Lung microvascular endothelial cell (primary cell): Measurements from ENCODE around the gene PTGES3. TPM values are rescaled to one million over a fixed set of nuclear protein-coding genes. Genes with fewer than 3 reads are reported as not detected.
A peak's percentile ranks its signal among the peaks of the same experiment; 100 is the strongest.
"Not testable (repeated sequence)": the region's sequence is repeated elsewhere in the genome, so short reads cannot be mapped to it uniquely, and the experiment has no call there.

ENCODE experiments used
- DNase-seq, 2 donors: peaks; one replicate each; pipeline versions ENCODE4 v3.0.0 to v3.0.0-alpha.2; 2010; ENCODE audit warnings: low read depth in 2 of 2
- total RNA-seq: library from RNA; depleted of rRNA; stranded (reverse); fragments of >200 nt; gene quantifications from 2 replicates; pipeline ENCODE4 v1.2.1, GENCODE V29; 2014

PTGES3 gene, protein sequence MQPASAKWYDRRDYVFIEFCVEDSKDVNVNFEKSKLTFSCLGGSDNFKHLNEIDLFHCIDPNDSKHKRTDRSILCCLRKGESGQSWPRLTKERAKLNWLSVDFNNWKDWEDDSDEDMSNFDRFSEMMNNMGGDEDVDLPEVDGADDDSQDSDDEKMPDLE
- 45.2 and 50.3 TPM in 2 replicates for total RNA-seq

DNA sequence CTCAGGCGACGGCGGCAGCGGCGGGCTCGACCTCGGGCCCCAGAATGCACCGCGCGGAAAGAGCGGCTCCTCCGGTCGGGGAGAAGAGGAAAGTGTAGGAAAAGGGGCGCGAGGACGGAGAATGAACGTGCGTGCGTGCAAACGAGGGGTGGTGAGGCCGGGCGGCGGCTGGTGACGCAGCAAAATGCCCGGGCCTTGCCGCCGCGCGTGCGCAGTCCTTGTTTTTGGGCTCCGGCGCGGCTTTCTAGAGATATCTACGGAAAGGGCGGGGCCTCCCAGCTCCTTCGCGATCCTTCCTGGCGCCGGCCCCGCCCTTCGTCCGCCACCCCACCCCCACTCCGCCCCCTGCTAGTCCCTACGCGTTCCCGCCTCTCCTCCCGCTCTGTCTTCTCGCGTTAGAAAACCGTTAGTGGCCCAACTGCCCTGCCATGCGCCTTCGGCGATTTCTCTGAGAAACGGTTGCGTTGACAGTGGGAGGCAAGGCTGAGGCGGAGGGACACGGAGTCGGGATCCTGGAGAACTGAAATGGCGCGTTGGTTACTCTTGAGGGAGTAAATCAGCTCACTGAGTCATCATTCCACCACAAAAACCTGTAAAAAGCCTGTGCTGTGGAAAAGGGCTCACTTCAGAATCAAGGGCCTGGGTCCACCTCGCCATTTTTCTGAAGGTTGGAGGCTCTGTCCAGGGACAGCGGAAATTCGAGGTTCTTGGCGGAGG is at the start of gene PTGES3:
Gene PTGES3, minus strand, starts transcription at position 156 of the 717 bp plus-strand sequence. CDS start 285 bp downstream, outside the sequence.
- peak; percentile 97 to 99 for DNase-seq

DNA sequence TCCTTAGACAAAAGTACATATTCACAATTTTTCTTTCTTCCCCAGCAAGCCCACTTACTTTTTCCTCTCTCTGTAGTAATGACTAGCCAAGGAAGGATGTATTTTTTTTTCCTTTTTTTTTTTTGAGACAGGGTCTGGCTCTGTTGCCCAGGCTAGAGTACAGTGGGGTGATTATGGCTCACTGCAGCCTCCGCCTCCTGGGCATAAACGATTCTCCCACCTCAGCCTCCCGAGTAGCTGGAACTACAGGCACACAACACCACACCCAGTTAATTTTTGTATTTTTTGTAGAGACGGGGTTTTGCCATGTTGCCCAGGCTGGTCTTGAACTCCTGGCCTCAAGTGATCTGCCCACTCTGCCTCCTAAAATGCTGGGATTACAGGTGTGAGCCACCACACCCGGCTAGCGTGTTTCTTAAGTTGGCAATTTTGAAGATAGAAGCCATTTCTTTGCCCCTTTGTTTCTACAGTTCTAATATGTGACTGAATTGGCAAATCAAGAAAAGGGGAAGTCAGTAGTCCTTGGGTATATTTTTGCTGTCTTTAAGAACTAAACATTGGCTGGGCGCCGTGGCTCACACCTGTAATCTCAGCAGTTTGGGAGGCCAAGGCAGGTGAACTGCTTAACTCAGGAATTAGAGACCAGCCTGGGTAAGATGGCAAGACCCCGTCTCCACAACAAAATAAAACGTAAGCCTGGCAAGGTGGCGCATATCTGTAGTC is 40.2 kb upstream of the PTGES3 start:
- DNase-seq: no peak

DNA sequence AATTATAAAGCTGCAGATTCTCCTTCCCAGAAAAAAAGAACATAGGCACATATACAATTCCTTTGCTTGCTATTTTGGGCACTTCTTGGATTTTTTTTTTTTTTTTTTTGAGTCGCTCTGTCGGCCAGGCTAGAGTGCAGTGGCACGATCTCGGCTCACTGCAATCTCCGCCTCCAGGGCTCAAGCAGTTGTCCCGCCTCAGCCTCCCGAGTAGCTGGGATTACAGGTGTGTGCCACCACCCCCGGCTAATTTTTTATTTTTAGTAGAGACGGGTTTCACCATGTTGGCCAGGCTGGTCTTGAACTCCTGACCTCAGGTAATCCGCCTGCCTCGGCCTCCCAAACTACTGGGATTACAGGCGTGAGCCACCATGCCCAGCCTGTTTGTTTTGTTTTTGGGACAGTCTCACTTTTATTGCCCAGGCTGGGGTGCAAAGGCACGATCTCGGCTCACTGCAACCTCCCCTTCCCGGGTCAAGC is 38.2 kb upstream of the PTGES3 start:
- DNase-seq: not testable (repeated sequence)

DNA sequence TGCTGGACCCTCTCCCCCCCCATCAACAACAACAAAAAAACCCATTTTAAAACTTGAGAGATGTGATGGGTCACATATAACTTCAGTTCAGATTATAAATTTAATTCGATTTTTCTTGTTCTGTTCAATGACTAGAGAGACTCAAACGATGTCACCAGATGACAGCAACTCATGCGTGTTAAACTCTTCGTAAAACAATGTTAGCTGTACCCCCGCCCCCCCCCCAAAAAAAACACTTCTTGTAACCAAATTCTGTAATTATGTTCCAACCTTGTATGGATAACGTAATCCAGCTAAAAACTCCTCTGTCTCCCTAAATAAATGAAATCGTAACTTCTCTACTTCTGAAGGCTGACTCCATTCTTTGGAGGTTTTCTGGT is 37.6 kb upstream of the PTGES3 start:
- DNase-seq: no peak

DNA sequence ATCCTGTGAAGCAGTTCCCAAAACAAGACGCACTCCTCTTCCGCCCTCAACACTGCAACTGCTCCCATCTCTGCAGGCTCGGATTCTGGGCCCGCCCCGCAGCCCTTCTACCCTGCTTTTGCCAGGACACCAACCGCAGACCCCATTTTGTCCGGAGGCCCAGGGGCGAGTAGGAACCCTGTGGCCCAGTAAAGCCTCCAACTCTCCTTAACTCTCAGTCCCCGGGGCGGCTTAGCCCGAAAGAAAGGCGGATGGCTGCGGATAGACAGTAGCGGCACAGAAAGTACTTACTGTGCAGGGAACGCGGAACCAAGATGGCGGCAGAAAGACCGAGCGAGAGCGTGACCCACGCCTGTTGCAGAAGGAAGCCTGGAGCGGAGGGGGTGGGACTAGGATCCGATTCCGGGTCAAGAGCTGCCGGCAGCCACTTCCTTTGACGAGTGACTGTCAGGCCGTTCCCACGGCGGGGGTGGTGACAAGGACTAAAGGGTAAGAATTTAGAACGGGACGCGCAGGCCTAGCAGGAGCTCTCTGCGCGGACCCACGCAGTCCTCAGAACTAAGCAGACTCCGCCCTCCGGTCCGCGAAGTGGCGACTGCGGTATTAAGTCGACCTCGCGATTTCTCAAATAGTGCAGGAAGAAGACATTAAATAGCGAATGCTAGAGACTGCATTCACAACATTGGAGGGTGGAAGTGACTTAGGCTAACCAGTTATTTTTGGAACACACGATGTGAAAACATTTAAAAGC is 37.1 kb upstream of the PTGES3 start, which contains the start of gene NACA:
Gene NACA, minus strand, starts transcription at position 328 of the 751 bp plus-strand sequence. CDS start 778 bp downstream, outside the sequence.
- peak; percentile 99 for DNase-seq

DNA sequence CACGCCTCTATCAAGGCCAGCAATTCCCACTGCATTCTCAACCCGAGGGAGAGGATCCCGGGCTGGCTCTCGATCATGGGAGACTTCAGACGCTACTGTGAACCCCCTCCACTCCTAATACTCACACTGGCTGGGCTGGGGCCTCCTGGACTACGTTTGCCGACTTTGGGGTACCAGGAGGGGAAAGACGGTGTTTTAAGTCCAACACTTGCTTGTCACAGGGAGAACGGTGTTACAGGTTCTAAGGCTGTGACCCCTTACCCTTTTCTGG is 36.6 kb upstream of the PTGES3 start:
- DNase-seq: no peak

DNA sequence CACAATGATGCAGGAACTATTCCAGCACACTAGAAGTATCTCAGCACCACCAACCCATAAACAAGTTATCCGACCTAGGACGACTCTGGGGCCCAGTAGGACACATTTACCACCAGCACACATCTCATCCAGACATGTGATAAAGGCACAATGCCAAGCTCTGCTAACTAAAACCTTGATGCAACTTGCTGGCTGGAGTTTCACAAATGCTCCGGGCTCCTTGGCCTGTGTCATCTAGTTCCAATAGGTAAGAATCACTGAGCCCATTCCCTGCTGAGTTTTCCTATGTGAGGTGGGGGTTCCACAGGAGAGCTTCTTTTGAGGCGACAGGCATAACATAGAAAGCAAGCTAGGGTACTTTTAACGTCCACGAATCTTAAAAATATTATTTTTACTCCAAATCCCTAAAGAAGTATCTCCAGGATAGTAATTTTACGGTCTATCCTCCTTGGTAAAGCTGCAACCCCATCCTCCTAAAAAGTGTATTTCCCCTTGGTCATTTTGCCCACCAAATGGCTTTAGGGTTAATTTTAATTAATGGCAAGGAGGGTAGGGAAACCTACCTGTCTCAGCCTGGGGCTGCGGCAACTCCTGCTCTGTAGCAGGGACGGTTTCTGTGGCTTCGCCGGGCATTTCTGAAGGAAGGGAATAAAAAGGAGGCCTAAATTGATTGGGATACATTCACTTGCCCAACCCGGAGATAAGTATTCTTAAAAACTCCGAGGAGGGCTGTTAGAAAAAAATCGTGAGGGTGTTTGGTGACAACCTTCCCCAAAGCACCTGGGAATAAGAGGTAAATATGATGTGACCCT is 36.0 kb upstream of the PTGES3 start:
- peak; percentile 72 to 76 for DNase-seq

DNA sequence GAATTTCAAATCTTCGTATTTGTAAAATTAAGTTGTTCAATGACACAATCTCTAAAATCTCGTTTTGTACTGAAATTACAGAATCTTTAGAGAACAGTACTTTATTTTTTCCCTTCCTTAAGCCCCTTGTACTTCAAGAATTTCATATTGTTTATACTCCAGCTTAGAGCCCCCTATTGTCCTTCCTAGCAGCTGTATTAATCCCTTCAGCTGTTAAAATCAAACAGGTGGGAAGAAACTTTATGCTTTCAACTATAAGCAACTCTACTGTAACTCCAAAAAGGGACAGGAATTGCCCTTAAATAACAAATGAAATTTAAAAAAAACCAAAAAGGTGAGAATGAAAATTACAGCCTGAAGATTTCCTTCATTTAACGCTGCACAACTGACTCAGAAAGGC is 35.3 kb upstream of the PTGES3 start:
- no peak for DNase-seq

DNA sequence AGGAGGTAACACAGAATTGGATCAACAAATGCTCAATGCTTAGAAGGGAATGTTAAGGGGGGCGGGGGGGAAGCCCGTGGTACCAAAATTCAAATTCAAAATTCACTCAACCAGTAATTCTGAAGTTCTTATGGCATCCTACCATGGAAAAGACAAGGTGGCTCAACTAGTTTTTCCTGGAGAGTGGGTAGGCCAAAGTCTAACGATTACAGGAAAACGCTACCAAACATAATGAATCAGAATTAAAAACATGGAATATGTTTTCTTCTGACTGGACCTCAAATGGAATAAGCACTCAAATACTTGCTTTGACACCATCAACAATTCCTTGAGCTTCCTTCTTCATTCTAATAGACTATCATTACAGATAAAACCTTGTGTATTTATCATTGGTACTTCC is 34.7 kb upstream of the PTGES3 start:
- DNase-seq: no peak

DNA sequence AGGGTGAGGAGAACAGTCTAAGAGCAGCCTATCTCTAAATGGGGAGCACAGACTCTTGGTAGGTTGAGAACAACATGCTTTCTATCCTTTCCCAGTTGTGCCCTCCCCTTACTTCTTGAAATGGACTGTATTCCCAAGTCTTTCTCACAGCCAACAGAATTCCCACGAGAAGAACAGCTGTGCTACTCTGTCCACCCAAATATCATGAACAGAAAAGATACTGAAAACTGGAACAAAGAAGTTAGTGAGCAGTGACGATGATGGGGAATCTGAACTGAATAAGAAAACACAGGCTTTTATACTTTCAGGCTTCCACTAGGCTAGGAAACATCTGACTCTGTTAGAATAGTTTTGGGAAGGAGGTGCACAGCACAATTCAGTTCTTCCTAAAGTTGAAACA is 33.6 kb upstream of the PTGES3 start:
- DNase-seq: no peak

DNA sequence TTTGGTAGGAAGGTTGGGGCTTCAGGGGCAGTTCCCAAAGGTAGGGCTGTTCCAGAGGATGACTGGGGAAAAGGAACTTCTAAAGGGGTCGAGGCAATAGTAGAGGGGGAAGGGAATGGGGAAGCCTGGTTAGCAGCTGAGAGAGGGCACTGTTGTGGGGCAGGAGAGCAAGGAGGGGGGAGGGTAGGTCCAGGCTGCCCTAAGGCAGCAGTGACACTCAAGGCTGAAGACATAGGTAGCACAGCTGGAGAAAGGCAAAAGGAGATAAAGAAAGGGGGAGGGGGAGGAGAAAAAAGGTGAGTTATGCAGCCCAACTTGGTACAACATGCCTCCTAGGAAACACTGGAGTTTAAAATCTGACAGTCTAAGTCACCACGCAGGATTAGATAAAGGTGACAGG is 33.1 kb upstream of the PTGES3 start:
- DNase-seq: no peak

DNA sequence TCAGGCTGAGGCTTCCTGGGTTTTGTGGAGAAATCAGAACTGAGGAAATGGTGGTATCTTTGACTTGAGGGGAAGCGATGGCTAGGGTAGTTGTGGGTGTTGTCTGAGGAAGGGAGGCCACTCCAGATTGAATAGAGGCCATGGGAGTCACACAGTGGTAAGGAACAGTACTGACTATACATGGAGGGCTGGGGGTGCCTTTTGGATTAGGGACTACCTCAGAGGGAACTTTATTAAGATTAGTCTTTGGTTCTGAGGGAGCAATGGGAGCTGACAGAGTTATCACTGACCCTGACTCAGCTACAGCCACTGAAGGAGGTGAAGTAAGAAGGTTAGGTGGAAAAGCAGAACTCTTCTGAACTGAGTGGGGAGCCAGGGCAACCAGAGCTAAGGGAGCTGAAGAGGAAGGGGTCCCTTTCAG is 32.7 kb upstream of the PTGES3 start:
- DNase-seq: peak in 1 of 2 donors; percentile 8

DNA sequence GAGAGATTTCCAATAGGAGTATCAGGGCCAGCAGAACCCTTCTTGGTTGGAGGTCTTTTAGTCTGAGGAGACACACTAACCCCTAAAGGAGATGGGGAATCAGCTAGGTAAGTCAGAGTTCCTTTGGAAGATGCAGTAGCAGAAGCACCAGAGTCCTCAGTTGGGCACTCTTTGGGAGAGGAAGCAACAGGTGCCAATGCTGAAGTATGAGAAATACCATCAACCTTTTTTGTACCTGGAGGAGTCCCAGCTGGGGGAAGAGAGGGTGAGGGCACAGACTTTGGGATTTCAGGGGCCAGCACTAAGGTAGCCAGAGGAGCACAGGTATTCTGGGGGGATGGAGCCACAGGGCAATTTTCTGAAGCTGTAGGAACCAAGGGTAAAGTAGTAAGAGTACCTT is 31.0 kb upstream of the PTGES3 start:
- no peak for DNase-seq

DNA sequence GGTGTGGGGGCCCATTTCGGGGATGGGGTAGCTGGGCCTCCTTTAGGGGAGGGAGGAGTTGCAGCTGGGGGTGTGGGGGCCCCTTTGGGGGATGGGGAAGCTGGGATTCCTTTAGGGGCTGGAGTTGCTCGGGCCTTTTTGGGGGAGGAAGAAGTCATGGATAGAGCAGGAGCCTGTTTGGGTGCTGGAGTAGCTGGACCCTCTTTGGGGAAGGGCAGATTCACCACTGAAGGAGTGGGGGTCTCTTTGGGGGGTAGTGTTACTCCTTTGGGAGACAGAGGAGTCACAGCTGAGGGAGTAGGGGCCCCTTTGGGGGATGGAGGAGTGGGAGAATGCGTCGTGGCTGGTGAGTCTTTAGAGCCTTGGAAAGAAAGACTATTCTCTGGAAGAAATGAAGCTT is 30.6 kb upstream of the PTGES3 start:
- no peak for DNase-seq

DNA sequence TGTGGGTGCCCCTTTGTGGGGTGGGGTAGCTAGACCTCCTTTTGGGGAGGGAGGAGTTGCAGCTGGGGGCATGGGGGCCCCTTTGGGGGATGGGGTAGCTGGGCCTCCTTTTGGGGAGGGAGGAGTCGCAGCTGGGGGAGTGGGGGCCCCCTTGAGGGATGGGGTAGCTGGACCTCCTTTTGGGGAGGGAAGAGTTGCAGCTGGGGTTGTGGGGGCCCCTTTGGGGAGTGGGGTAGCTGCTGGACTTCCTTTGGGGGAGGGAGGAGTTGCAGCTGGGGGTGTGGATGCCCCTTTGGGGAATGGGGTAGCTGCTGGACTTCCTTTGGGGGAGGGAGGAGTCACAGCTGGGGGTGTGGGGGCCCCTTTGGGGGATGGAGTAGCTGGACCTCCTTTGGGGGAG is 30.1 kb upstream of the PTGES3 start:
- DNase-seq: no peak

DNA sequence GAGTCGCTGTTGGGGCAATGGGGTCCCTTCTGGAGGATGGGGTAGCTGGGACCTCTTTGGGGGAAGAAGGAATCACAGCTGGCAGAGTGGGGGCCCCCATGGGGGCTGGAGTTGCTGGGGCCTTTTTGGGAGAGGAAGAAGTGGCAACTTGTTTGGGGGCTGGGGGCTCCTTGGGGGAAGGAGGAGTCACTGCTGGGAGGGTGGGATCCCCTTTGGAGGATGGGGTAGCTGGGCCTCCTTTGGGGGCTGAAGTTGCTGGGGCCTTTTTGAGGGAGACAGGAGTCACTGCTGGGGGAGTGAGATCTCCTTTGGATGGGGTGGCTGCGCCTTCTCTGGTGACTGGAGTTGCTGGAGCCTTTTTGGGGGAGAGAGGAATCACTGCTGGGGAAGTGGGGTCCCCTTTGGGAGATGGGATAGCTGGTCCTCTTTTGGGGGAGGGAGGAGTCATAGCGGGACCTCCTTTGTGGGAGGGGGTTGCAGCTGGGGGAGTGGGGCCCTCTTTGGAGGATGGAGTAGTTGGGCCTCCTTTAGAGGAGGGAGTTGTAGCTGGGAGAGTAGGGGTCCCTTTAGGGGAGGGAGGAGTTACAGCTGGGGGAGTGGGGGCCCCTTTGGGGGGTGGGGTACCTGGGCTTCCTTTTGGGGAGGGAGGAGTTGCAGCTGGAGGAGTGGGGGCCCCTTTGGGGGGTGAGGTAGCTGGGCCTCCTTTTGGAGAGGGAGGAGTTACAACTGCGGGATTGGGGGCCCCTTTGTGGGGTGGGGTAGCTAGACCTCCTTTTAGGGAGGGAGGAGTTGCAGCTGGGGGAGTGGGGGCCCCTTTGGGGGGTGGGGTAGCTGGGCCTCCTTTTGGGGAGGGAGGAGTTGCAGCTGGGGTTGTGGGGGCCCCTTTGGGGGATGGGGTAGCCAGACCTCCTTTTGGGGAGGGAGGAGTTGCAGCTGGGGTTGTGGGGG is 29.1 kb upstream of the PTGES3 start:
- no peak for DNase-seq

DNA sequence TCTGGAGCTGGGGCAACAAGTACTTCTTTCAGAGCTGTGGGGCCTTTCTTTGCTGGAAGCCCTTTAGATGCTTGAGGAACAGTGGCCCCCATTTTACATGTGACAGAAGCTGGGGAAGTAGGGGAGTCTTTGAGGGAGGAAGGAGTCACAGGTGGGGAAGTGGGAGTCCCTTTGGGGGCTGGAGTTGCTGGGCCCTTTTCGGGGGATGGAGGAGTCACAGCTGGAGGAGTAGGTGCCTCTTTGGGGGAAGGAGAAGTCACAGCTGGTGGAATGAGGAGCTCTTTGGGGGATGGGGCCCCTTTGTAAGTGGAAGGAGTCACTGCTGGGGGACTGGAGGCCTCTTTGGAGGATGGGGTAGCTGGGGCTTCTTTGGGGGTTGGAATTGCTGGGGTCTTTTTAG is 28.4 kb upstream of the PTGES3 start:
- no peak for DNase-seq

DNA sequence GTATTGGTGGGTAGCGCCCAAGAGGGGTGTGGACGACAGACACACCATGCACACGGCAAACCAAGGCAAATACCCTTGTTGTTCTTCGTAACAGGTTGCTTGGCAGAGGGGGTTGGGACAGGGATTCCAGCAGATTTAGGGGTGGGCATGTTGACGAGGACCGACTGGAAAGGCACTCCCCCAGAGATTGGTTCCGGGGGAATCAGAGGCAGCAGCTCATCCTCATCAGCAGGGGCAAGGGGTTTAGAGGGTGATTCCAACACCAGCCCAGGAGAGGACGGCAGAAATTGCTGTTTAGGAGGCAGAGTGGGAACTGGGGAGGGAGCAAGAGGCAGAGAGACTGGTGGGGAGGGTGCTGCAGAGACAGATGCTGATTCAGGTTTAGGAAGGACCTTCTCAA is 27.7 kb upstream of the PTGES3 start:
- no peak for DNase-seq

DNA sequence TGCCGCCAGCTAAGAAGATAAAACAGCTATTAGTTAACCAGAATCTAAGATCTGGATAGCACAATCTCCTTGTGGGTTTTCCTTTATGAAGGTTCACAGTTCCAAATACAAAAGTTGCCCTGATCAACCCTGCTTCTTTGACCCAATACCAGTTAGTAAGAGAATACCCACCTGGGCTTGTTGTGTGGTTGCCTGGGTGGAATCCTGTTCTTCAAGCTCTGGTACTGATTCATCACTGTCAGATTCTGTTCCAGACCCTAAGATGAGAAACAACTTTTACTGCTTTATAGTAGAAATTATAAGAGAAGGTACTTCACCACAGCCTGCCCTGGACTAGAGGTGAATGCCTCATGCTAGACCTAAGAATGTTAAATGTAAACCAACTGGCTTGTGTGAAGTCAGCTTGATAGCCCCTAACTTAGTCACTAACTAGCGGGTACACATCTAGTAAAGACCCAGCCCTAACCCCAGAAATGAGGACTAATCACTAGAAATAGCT is 26.4 kb upstream of the PTGES3 start:
- DNase-seq: no peak

DNA sequence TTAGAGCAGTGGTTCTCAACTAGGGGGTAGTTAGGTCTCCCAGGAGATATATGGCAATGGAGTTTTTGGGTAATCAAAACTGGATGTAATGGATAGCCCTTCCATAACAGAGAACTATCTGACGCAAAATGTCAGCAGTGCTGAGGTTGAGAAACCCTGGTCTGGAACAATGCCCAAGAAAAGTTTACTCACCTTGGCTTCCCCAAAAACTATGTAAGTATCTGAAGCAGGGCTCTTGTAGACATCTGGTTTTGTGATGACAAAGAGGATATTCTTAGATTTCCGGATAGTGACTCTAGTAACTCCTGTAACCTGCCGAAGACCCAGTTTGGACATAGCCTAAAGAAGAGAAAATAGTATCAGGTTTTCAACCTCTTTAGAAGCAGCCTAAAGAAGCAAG is 25.3 kb upstream of the PTGES3 start:
- no peak for DNase-seq
